ENCODE measurements around the gene CDH4. TPM values are rescaled to one million over a fixed set of nuclear protein-coding genes. Genes with fewer than 3 reads are reported as not detected.

CDH4 gene
- total RNA-seq, 2 experiments from 2014 or later, result 0.10 to 0.15 TPM

- no peaks in the 10 kb centered on the region for H3K27me3 Mint-ChIP-seq (ENCODE audit: low read depth)
These were observed 321.6 kb downstream of the CDH4 start for GRCh38 chr20:61573415-61574305.

GRCh38 chr20:61575151-61575937, 323.3 kb downstream of the CDH4 start:
- Mint-ChIP-seq H3K27ac (no peak overlapping the region), H3K9me3 (no peaks in the 10 kb centered on the region), H3K27me3 (ENCODE audit: low read depth) (no peaks in the 10 kb centered on the region), H3K4me1 (ENCODE audit: low read depth) (no peaks in the 10 kb centered on the region), H3K4me3 (no peak overlapping the region), H3K36me3 (ENCODE audit: low read depth) (no peaks in the 10 kb centered on the region)
- CTCF ChIA-PET, result no interaction called here
- intact Hi-C loops (cut with micrococcal nuclease), result no loop called here
- DNase-seq, result no peak

More at GRCh38 chr20:61573415-61574305, 321.6 kb downstream of the CDH4 start:
- CTCF ChIA-PET, result no interaction called here
- no peak overlapping the region for H3K27ac Mint-ChIP-seq
- H3K9me3 Mint-ChIP-seq, result no peaks in the 10 kb centered on the region
- H3K4me1 Mint-ChIP-seq (ENCODE audit: low read depth), result no peaks in the 10 kb centered on the region
- H3K4me3 Mint-ChIP-seq, result no peak overlapping the region
- no peak for DNase-seq
- H3K36me3 Mint-ChIP-seq (ENCODE audit: low read depth), result no peaks in the 10 kb centered on the region
- intact Hi-C loops (cut with micrococcal nuclease), result no loop called here

- H3K27me3 Mint-ChIP-seq (ENCODE audit: low read depth), result no peaks in the 10 kb centered on the region
- H3K4me1 Mint-ChIP-seq (ENCODE audit: low read depth), result no peaks in the 10 kb centered on the region
- CTCF ChIA-PET, result no interaction called here
- no peaks in the 10 kb centered on the region for H3K9me3 Mint-ChIP-seq
- no peak overlapping the region for H3K27ac Mint-ChIP-seq
- no peaks in the 10 kb centered on the region for H3K36me3 Mint-ChIP-seq (ENCODE audit: low read depth)
- no peak overlapping the region for H3K4me3 Mint-ChIP-seq
- no peak for DNase-seq
- intact Hi-C loops (cut with micrococcal nuclease), result no loop called here
These were observed 324.3 kb downstream of the CDH4 start for GRCh38 chr20:61576372-61576771.

DNA sequence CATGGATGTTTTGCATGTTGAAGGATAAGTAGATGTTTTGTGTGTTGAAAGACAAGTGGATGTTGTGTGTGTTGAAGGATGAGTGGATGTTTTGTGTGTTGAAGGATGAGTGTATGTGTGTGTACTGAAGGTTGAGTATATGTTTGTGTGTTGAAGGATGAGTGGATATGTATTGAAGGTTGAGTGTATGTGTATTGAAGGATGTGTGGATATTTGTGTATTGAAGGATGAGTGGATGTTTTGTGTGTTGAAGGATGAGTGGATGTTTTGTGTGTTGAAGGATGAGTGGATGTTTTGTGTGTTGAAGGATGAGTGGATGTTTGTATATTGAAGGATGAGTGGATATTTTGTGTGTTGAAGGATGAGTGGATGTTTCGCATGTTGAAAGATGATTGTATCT, 325.0 kb downstream of the CDH4 start:
- intact Hi-C loops (cut with micrococcal nuclease), result no loop called here
- Mint-ChIP-seq H3K36me3 (ENCODE audit: low read depth) (no peaks in the 10 kb centered on the region), H3K4me3 (no peak overlapping the region), H3K27me3 (ENCODE audit: low read depth) (no peaks in the 10 kb centered on the region), H3K4me1 (ENCODE audit: low read depth) (no peaks in the 10 kb centered on the region), H3K27ac (no peak overlapping the region), H3K9me3 (no peaks in the 10 kb centered on the region)
- no peak for DNase-seq
- CTCF ChIA-PET, result no interaction called here

- Mint-ChIP-seq H3K4me1 (ENCODE audit: low read depth) (no peaks in the 10 kb centered on the region), H3K36me3 (ENCODE audit: low read depth) (no peaks in the 10 kb centered on the region)
These were observed 327.8 kb downstream of the CDH4 start for GRCh38 chr20:61579908-61580307.

GRCh38 chr20:61580958-61581824, 329.1 kb downstream of the CDH4 start:
- H3K27ac Mint-ChIP-seq, result no peak overlapping the region
- DNase-seq, result no peak
- CTCF ChIA-PET, result no interaction called here
- no peak overlapping the region for H3K4me3 Mint-ChIP-seq
- no peaks in the 10 kb centered on the region for H3K36me3 Mint-ChIP-seq (ENCODE audit: low read depth)
- intact Hi-C loops (cut with micrococcal nuclease), result no loop called here
- no peaks in the 10 kb centered on the region for H3K27me3 Mint-ChIP-seq (ENCODE audit: low read depth)
- no peaks in the 10 kb centered on the region for H3K9me3 Mint-ChIP-seq
- no peaks in the 10 kb centered on the region for H3K4me1 Mint-ChIP-seq (ENCODE audit: low read depth)

More at GRCh38 chr20:61579908-61580307, 327.8 kb downstream of the CDH4 start:
- no peak for DNase-seq
- CTCF ChIA-PET, result interaction anchor here (0.7 kb wide), 1 partner anchor 160 kb away, joined by 4 read pairs; no protein-coding TSS in a partner anchor
- H3K9me3 Mint-ChIP-seq, result no peaks in the 10 kb centered on the region
- H3K27me3 Mint-ChIP-seq (ENCODE audit: low read depth), result no peaks in the 10 kb centered on the region
- intact Hi-C loops (cut with micrococcal nuclease), result no loop called here
- H3K27ac Mint-ChIP-seq, result no peak overlapping the region
- no peak overlapping the region for H3K4me3 Mint-ChIP-seq

- Mint-ChIP-seq H3K4me3 (no peak overlapping the region), H3K9me3 (no peaks in the 10 kb centered on the region), H3K27ac (no peak overlapping the region), H3K27me3 (ENCODE audit: low read depth) (no peaks in the 10 kb centered on the region), H3K4me1 (ENCODE audit: low read depth) (no peaks in the 10 kb centered on the region), H3K36me3 (ENCODE audit: low read depth) (no peaks in the 10 kb centered on the region)
- intact Hi-C loops (cut with micrococcal nuclease), result no loop called here
- DNase-seq, result no peak
- CTCF ChIA-PET, result no interaction called here
These were observed 329.7 kb downstream of the CDH4 start for GRCh38 chr20:61581825-61582188.

GRCh38 chr20:61582196-61582923, 330.3 kb downstream of the CDH4 start:
- DNase-seq, result no peak
- Mint-ChIP-seq H3K4me1 (ENCODE audit: low read depth) (no peaks in the 10 kb centered on the region), H3K4me3 (no peak overlapping the region), H3K36me3 (ENCODE audit: low read depth) (no peaks in the 10 kb centered on the region), H3K27me3 (ENCODE audit: low read depth) (no peaks in the 10 kb centered on the region), H3K9me3 (no peaks in the 10 kb centered on the region), H3K27ac (no peak overlapping the region)
- intact Hi-C loops (cut with micrococcal nuclease), result no loop called here
- CTCF ChIA-PET, result no interaction called here

DNA sequence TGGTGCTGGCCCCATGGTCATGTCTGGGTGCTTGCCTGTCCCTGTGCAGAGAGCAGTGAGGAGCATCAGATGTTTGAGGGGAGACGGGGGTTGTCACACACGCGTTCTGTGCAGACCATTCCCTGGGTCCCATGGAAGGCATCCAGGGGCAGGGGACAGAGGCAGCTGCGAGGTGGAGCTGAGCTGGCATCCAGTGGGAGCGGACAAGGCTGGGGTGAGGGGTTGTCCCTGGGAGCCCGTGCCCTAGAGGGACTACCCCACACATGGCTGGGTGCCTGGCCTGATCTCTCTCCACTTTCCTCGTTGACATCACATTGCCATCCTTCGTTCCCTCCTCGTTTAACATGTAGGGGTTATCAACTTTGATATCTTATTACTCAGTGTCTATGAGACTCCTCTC, 331.3 kb downstream of the CDH4 start:
- Mint-ChIP-seq H3K36me3 (ENCODE audit: low read depth) (no peaks in the 10 kb centered on the region), H3K27ac (no peak overlapping the region), H3K4me3 (no peak overlapping the region), H3K9me3 (no peaks in the 10 kb centered on the region), H3K4me1 (ENCODE audit: low read depth) (no peaks in the 10 kb centered on the region), H3K27me3 (ENCODE audit: low read depth) (no peaks in the 10 kb centered on the region)
- CTCF ChIA-PET, result no interaction called here
- intact Hi-C loops (cut with micrococcal nuclease), result no loop called here
- no peak for DNase-seq

DNA sequence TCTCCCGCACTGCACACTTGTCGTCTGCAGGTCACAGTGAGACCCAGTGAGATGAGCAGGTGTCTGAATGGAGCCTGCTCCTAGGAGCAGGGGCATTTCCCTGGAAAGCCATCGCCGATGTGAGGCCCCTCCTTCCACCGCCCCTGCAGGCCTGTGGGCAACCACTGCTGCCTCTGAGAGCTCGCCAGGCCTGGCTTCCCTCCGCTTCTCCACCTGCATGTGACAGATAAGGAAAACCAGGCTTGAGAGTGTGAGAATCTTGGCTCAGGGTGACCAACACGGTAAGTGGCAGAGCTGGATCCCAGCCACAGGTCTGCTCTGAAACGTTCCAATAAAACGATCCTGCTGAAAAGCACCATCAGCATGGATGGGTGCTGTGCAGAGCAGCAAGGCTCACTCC, 332.8 kb downstream of the CDH4 start:
- CTCF ChIA-PET, result no interaction called here
- no peaks in the 10 kb centered on the region for H3K4me1 Mint-ChIP-seq (ENCODE audit: low read depth)
- no peaks in the 10 kb centered on the region for H3K27me3 Mint-ChIP-seq (ENCODE audit: low read depth)
- H3K27ac Mint-ChIP-seq, result no peak overlapping the region
- H3K4me3 Mint-ChIP-seq, result no peak overlapping the region
- intact Hi-C loops (cut with micrococcal nuclease), result no loop called here
- no peaks in the 10 kb centered on the region for H3K9me3 Mint-ChIP-seq
- no peak for DNase-seq
- no peaks in the 10 kb centered on the region for H3K36me3 Mint-ChIP-seq (ENCODE audit: low read depth)

DNA sequence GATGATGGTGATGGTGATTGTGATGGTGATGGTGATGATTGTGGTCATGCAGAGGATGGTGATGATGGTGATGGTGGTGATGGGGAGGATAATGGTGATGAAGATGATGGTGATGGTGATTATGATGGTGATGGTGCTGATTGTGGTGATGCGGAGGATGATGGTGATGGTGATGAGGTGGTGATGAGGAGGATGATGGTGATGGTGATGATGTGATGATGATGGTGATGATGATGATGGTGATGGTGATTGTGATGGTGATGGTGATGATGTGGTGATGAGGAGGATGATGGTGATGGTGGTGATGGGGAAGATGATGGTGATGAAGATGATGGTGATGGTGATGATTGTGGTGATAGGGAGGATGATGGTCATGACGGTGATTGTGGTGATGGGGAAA, 333.7 kb downstream of the CDH4 start:
- Mint-ChIP-seq H3K27me3 (ENCODE audit: low read depth) (no peaks in the 10 kb centered on the region), H3K36me3 (ENCODE audit: low read depth) (no peaks in the 10 kb centered on the region), H3K27ac (no peak overlapping the region), H3K4me3 (no peak overlapping the region), H3K4me1 (ENCODE audit: low read depth) (no peaks in the 10 kb centered on the region), H3K9me3 (no peaks in the 10 kb centered on the region)
- CTCF ChIA-PET, result no interaction called here
- intact Hi-C loops (cut with micrococcal nuclease), result no loop called here
- DNase-seq, result no peak

DNA sequence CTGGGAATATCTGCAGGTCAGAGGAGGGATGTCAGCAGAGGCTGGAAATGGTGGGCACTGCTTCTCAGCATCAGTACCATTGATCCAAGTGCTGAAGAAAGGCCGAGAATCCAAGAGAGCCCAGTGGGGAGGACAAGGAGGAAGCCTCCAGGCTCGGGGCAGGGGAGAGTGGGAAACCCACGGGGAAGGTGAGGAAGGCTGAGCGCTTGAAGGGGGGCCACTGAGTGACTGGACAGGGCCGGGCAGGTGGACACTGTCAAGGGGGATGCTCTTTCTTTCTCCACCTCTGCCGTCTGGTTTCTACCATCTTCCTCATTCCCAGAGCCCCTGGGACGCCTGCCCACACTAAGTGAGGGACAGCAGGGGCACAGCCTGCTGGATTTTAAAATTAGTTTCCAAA, 335.0 kb downstream of the CDH4 start:
- intact Hi-C loops (cut with micrococcal nuclease), result no loop called here
- DNase-seq, result no peak

More for the DNA sequence above, 335.0 kb downstream of the CDH4 start:
- Mint-ChIP-seq H3K27me3 (ENCODE audit: low read depth) (no peaks in the 10 kb centered on the region), H3K27ac (no peak overlapping the region), H3K4me1 (ENCODE audit: low read depth) (no peaks in the 10 kb centered on the region), H3K9me3 (peaks cover 5% of the 10 kb centered on the region), H3K36me3 (ENCODE audit: low read depth) (no peaks in the 10 kb centered on the region), H3K4me3 (no peak overlapping the region)
- CTCF ChIA-PET, result no interaction called here
